Measurements from ENCODE around the gene TGM6. TPM values are rescaled to one million over a fixed set of nuclear protein-coding genes. Genes with fewer than 3 reads are reported as not detected.

TGM6 gene
- total and polyA plus RNA-seq, 12 donors: not detected

GRCh38 chr20:2469991-2470422, 89.3 kb downstream of the TGM6 start:
- Histone ChIP-seq H3K4me3 (peak overlapping the region; percentile 37 to 96 (median 84)), H3K4me1 (peaks cover 0 to 37% (median 23%) of the 10 kb centered on the region in 9 donors), H3K27ac (peak overlapping the region; percentile 68 to 97 (median 90)), H3K27me3 (no peaks in the 10 kb centered on the region), H3K9me3 (no peaks in the 10 kb centered on the region), H3K36me3 (peaks cover 0 to 41% (median 27%) of the 10 kb centered on the region in 9 donors)
- ATAC-seq: peak; percentile 18 to 67 (median 58)
- peak in 1 of 2 donors; percentile 40 for DNase-seq
- TF ChIP-seq, protein P1, sequence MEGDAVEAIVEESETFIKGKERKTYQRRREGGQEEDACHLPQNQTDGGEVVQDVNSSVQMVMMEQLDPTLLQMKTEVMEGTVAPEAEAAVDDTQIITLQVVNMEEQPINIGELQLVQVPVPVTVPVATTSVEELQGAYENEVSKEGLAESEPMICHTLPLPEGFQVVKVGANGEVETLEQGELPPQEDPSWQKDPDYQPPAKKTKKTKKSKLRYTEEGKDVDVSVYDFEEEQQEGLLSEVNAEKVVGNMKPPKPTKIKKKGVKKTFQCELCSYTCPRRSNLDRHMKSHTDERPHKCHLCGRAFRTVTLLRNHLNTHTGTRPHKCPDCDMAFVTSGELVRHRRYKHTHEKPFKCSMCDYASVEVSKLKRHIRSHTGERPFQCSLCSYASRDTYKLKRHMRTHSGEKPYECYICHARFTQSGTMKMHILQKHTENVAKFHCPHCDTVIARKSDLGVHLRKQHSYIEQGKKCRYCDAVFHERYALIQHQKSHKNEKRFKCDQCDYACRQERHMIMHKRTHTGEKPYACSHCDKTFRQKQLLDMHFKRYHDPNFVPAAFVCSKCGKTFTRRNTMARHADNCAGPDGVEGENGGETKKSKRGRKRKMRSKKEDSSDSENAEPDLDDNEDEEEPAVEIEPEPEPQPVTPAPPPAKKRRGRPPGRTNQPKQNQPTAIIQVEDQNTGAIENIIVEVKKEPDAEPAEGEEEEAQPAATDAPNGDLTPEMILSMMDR (IDR thresholded peaks at IDR 0.05): no peak
- intact Hi-C loops (cut with DNase I): loop anchor here in 3 of 10 donors (1.0 to 10.0 kb wide), 4 partner anchors 37 to 695 kb away; partner anchors contain the start of genes STK35 (in 2 of the 3) and ZNF343 (in 1 of the 3)
- 1% methylated on average over 19 of the region's 19 CpGs for WGBS, 2 donors

DNA sequence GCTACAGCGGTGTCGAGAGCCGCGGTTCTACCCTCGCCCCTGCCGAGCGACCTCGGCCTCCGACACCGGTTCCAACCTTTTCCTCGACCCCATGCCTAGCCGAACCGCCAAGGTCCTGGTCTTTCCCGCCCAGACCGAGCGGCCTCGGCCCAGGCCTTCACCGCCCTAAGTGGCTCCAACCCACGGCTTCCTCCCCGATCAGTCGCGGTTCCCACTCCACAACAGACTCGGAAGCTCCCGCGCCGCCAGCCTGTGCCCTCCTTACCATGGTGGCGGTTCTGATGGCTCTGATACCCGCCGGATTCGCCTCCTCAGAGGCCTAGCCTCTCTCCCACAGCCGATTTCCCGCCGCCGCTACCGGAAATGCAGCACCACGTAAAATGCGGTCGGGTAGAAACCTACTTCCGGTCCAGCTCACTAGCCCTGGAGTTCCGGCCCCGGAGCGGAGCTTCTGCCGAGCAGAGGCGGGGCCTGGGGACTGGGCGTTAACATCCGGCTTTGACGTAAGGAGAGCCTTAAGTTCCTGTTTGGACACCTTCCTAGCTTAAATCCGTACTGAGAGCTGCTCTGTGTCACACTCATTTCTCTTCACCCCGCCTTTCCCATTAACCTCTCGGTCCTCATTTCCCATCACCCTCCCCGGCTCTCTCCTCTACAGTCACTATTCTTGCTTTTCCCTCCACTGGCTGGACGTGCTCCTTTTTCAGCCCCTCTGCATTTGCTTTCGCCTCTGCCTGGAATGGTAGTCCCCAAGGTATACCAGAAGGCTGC, 89.9 kb downstream of the TGM6 start, which contains the start of gene SNRPB:
Gene SNRPB, minus strand, starts transcription at position 367 of the 771 bp plus-strand sequence. Its CDS starts 99 bp downstream, at position 268.
- Histone ChIP-seq H3K4me3 (peak within 1 kb of the TSS; percentile 37 to 96 (median 84)), H3K9me3 (no peaks in the 10 kb centered on the region), H3K36me3 (peaks cover 0 to 35% (median 21%) of the 10 kb centered on the region in 9 donors), H3K27me3 (no peaks in the 10 kb centered on the region), H3K27ac (peak within 1 kb of the TSS; percentile 68 to 97 (median 90)), H3K4me1 (peaks cover 0 to 37% (median 23%) of the 10 kb centered on the region in 9 donors)
- intact Hi-C loops (cut with DNase I): loop anchor here in 3 of 10 donors (1.0 to 10.0 kb wide), 3 partner anchors 37 to 366 kb away; partner anchors contain the start of genes STK35 (in 1 of the 3) and ZNF343 (in 1 of the 3)
- WGBS, 2 donors: 0% methylated on average over 53 of the region's 53 CpGs
- DNase-seq: peak; percentile 94 to 97
- peak; percentile 99 for ATAC-seq
- TF ChIP-seq, protein P1 (IDR thresholded peaks at IDR 0.05): no peak

GRCh38 chr20:2473516-2473915, 92.8 kb downstream of the TGM6 start:
- ATAC-seq: no peak
- Histone ChIP-seq H3K27me3 (no peaks in the 10 kb centered on the region), H3K9me3 (peaks cover 0 to 4% (median 0%) of the 10 kb centered on the region in 11 donors), H3K4me3 (no peak overlapping the region), H3K4me1 (peaks cover 0 to 21% (median 16%) of the 10 kb centered on the region in 9 donors), H3K36me3 (peaks cover 0 to 7% (median 0%) of the 10 kb centered on the region in 9 donors), H3K27ac (no peak overlapping the region)
- WGBS, 2 donors: 42% methylated on average over 4 of the region's 4 CpGs
- no peak for DNase-seq
- TF ChIP-seq, protein P1 (IDR thresholded peaks at IDR 0.05): no peak
- intact Hi-C loops (cut with DNase I): loop anchor here in 2 of 10 donors (5.0 to 10.0 kb wide), 2 partner anchors 34 to 369 kb away; partner anchors contain the start of genes STK35 (in 1 of the 2) and ZNF343 (in 1 of the 2)

Data from heart right ventricle (tissue), 16 donors.